Neutrophil (primary cell): ENCODE results near the gene CLASP1.

ENCODE experiments used
- H3K27ac ChIP-seq: fragments of 200-600 bp; sonication (generic); 2 replicates; pipeline ENCODE4 v1.5.1; 2016; ENCODE audit warnings: mild to moderate bottlenecking, moderate library complexity
- H3K27me3 ChIP-seq: fragments of 200-600 bp; sonication (generic); 2 replicates; pipeline ENCODE4 v1.6.0; 2016; ENCODE audit warnings: mild to moderate bottlenecking
- H3K36me3 ChIP-seq: fragments of 200-600 bp; sonication (generic); 2 replicates; pipeline ENCODE4 v1.5.1; 2017
- H3K4me1 ChIP-seq, 2 experiments: fragments of 200-600 bp in 1 of 2; sonication (generic) in 1 of 2; 1 replicate in 1 of 2; 2 replicates in 1 of 2; pipeline versions ENCODE4 v1.5.1 to v1.6.1; 2013 to 2016; ENCODE audit warnings: low read depth in 1 of 2, low read length in 1 of 2, mild to moderate bottlenecking in 1 of 2, moderate library complexity in 1 of 2; ENCODE audit not compliant: control insufficient read depth in 1 of 2, insufficient read depth in 1 of 2
- H3K4me3 ChIP-seq, 2 experiments: fragments of 200-600 bp in 1 of 2; sonication (generic) in 1 of 2; 1 replicate in 1 of 2; 2 replicates in 1 of 2; pipeline ENCODE4 v1.5.1; 2013 to 2016; ENCODE audit warnings: low read depth in 1 of 2, low read length in 1 of 2, mild to moderate bottlenecking in 1 of 2, moderate library complexity in 1 of 2
- H3K9me3 ChIP-seq: fragments of 200-600 bp; sonication (generic); 2 replicates; pipeline ENCODE4 v1.5.1; 2016
- CTCF ChIP-seq: fragments of 200-600 bp; sonication (generic); IDR thresholded peaks from 2 replicates; pipeline ENCODE4 v1.5.1; 2016; ENCODE audit warnings: antibody characterized with exemption

Gene CLASP1

GRCh38 chr2:121372082-121372481, 277.2 kb downstream of the CLASP1 start:
- Histone ChIP-seq H3K4me3 (no peak overlapping the region), H3K27me3 (no peaks in the 10 kb centered on the region), H3K4me1 (no peaks in the 10 kb centered on the region), H3K27ac (no peak overlapping the region), H3K36me3 (peaks cover 79% of the 10 kb centered on the region), H3K9me3 (no peaks in the 10 kb centered on the region)
- TF ChIP-seq CTCF = no peak

- H3K27me3 ChIP-seq = no peaks in the 10 kb centered on the region
- peaks cover 80% of the 10 kb centered on the region for H3K36me3 ChIP-seq
- H3K9me3 ChIP-seq = no peaks in the 10 kb centered on the region
- no peaks in the 10 kb centered on the region for H3K4me1 ChIP-seq
- H3K4me3 ChIP-seq = no peak overlapping the region
- H3K27ac ChIP-seq = no peak overlapping the region
- TF ChIP-seq CTCF = no peak
Observed at GRCh38 chr2:121368836-121369235, 280.4 kb downstream of the CLASP1 start.

- no peak for TF ChIP-seq CTCF
- Histone ChIP-seq H3K27ac (no peak overlapping the region), H3K36me3 (peaks cover 86% of the 10 kb centered on the region), H3K4me1 (no peaks in the 10 kb centered on the region), H3K9me3 (no peaks in the 10 kb centered on the region), H3K27me3 (no peaks in the 10 kb centered on the region), H3K4me3 (no peak overlapping the region)
Observed at GRCh38 chr2:121368155-121368554, 281.1 kb downstream of the CLASP1 start.

- Histone ChIP-seq H3K9me3 (no peaks in the 10 kb centered on the region), H3K27me3 (no peaks in the 10 kb centered on the region), H3K4me1 (no peaks in the 10 kb centered on the region), H3K27ac (no peak overlapping the region), H3K36me3 (peaks cover 87% of the 10 kb centered on the region), H3K4me3 (no peak overlapping the region)
- TF ChIP-seq CTCF = no peak
Observed at GRCh38 chr2:121367246-121367900, 281.9 kb downstream of the CLASP1 start.

- peaks cover 93% of the 10 kb centered on the region for H3K36me3 ChIP-seq
- no peaks in the 10 kb centered on the region for H3K4me1 ChIP-seq
- no peaks in the 10 kb centered on the region for H3K9me3 ChIP-seq
- H3K27me3 ChIP-seq = no peaks in the 10 kb centered on the region
- no peak overlapping the region for H3K4me3 ChIP-seq
- no peak for TF ChIP-seq CTCF
- H3K27ac ChIP-seq = no peak overlapping the region
Observed at GRCh38 chr2:121366040-121366439, 283.2 kb downstream of the CLASP1 start.
